ENCODE measurements around the gene ZNF778.

DNA sequence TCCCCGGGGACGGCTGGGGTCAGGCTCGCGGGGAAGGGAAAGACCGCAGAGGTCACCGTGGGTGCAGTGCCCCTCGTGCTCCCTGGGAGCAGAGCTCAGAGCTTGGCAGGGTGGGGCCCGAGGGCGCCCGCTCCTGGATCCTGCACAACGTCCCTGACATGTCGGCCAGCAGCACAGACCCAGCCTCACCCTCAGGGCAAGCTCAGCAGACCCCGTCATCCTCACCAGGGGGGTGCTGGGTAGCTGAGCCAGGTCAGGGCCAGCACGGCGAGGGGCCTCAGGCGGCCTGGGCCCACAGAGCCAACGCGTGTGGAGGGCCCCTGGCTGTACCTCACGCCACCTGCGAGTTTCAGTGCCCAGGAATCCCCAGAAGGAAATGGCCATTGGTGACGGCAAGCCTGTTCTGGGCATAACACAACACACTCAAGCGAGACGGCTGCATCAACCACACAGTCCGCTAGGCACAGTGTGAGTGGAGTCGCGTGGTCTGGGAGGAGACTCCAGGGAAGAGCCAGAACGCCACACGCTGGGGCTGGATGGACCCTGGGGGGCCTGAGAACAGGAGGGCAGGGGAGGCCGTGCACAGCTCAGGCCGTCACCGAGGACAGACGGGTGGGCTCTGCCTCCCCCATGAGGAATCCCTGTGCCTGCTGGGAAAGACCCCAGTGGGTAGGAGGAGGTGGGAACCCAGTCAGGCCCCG lies 60.3 kb downstream of the ZNF778 start:
- TF ChIP-seq, protein P1, sequence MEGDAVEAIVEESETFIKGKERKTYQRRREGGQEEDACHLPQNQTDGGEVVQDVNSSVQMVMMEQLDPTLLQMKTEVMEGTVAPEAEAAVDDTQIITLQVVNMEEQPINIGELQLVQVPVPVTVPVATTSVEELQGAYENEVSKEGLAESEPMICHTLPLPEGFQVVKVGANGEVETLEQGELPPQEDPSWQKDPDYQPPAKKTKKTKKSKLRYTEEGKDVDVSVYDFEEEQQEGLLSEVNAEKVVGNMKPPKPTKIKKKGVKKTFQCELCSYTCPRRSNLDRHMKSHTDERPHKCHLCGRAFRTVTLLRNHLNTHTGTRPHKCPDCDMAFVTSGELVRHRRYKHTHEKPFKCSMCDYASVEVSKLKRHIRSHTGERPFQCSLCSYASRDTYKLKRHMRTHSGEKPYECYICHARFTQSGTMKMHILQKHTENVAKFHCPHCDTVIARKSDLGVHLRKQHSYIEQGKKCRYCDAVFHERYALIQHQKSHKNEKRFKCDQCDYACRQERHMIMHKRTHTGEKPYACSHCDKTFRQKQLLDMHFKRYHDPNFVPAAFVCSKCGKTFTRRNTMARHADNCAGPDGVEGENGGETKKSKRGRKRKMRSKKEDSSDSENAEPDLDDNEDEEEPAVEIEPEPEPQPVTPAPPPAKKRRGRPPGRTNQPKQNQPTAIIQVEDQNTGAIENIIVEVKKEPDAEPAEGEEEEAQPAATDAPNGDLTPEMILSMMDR (conservative IDR thresholded peaks at IDR 0.05; ENCODE audit: low read length), result no peak
- TF ChIP-seq EZH2phosphoT487 (IDR thresholded peaks at IDR 0.05; ENCODE audit: borderline replicate concordance), result no peak
